MG63 (cell line): Measurements from ENCODE around the gene NOC3L. TPM values are rescaled to one million over a fixed set of nuclear protein-coding genes. Genes with fewer than 3 reads are reported as not detected.

Experiments used
- DNase-seq: peaks from one replicate; pipeline ENCODE4 v3.0.0-alpha.2; 2020
- H3K27me3 ChIP-seq: fragments of 250-450 bp; sonication (Bioruptor Pico); 2 replicates; pipeline ENCODE4 v1.5.1; 2020; ENCODE audit warnings: mild to moderate bottlenecking, moderate library complexity
- H3K36me3 ChIP-seq: fragments of 250-450 bp; sonication (Bioruptor Pico); 2 replicates; pipeline ENCODE4 v1.5.1; 2020; ENCODE audit warnings: mild to moderate bottlenecking, moderate library complexity
- H3K4me3 ChIP-seq: fragments of 250-450 bp; sonication (Bioruptor Pico); 2 replicates; pipeline ENCODE4 v1.5.1; 2020; ENCODE audit warnings: mild to moderate bottlenecking, moderate library complexity
- H3K9me3 ChIP-seq: fragments of 250-450 bp; sonication (Bioruptor Pico); 2 replicates; pipeline ENCODE4 v1.5.1; 2020; ENCODE audit warnings: mild to moderate bottlenecking, moderate library complexity
- total RNA-seq: library from RNA; depleted of rRNA; stranded (reverse); fragments of >200 nt; shearing (Covaris generic); gene quantifications from 2 replicates; pipeline ENCODE4 v1.2.3, GENCODE V29; 2014; ENCODE audit warnings: low replicate concordance

NOC3L gene
- total RNA-seq, 1 experiment from 2014 or later, result 43.1 TPM

GRCh38 chr10:94327649-94328048, 35.1 kb downstream of the NOC3L start:
- Histone ChIP-seq H3K9me3 (no peaks in the 10 kb centered on the region), H3K27me3 (no peaks in the 10 kb centered on the region), H3K4me3 (no peak overlapping the region), H3K36me3 (peaks cover 88% of the 10 kb centered on the region)
- DNase-seq, result no peak

DNA sequence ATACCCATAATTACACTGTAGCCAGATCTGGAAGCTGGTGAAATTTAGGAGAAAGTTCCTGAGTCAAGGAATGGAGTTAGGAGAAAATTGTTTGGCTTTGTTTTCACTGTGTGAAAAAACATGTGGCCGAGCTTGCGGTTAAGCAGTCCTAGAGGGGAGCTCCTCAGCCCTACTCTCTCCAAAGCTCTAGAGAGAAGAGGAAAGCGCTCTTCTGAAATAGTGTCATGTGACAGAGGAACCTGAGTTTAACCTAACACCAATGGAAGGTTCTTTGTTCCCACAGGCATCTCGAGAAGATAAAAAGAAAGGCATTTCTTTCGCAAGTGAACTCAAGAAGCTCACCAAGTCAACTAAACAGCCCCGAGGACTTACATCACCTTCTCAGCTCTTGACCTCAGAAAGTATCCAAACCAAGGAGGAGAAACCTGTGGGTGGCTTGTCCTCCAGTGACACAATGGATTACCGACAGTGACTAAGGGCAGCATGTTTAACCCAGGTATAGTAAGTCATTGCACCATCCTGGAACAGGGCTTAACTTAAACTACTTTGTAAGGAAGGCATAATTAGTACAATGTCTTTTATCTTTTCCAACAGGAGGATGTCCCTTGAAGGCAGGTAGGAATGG, 38.0 kb downstream of the NOC3L start:
- no peaks in the 10 kb centered on the region for H3K27me3 ChIP-seq
- H3K4me3 ChIP-seq, result no peak overlapping the region
- peaks cover 61% of the 10 kb centered on the region for H3K36me3 ChIP-seq
- no peaks in the 10 kb centered on the region for H3K9me3 ChIP-seq
- no peak for DNase-seq

DNA sequence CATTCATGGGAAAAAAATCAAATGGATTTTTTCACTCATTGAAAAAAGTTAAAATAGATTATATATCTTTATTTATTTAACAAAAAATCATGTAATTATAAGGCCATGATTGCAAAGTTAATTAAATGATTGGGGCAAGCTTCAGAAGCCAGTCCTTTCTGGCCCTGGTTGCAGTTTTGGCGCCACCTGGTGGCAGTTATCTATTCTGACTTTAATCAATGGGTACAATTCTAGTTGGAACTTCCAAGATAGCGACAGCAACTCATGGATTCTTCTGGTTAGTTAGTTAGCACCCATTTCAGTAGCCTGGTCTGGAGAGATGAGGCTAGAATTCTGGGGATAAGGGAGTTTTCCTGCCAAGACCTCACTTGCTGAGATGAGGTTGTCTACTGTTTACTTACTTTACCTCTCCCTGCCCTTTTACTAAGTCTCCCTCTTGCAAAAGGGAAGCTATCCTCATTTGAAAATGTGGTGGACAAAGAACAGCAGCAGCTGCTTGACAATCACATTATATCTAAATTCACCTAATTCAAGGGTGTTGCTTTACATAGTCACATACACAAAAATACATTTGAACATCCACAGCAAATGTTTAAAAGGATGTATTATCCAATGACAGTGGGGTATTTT, 42.3 kb downstream of the NOC3L start:
- Histone ChIP-seq H3K4me3 (no peak overlapping the region), H3K9me3 (no peaks in the 10 kb centered on the region), H3K36me3 (peaks cover 39% of the 10 kb centered on the region), H3K27me3 (no peaks in the 10 kb centered on the region)
- DNase-seq, result peak; percentile 27

- no peaks in the 10 kb centered on the region for H3K27me3 ChIP-seq
- DNase-seq, result no peak
- H3K4me3 ChIP-seq, result no peak overlapping the region
- H3K36me3 ChIP-seq, result peaks cover 15% of the 10 kb centered on the region
- no peaks in the 10 kb centered on the region for H3K9me3 ChIP-seq
Observed at GRCh38 chr10:94316560-94316959, 46.2 kb downstream of the NOC3L start.

DNA sequence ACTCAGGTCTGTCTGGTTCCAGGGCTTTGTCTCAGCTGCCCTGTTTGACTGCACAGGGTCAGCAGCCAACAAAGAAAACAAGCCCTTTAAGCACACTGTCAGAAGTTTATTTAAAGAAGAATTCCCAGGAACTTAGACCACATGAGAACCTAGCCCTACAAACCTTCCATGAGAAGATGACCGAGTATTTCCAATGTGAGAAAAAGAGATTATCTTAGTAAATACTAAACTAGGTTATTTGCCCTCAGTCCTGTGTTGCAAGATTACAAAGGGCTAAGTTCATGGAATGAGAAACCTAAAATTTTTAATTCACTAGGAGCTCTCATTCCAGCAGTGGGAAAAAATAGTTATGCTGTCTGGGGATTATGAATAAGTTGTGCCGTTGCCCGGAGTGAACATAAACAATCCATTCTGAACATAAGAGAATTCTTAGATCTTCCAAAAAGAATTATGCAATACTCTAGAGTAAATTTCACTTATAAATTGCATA, 46.7 kb downstream of the NOC3L start:
- Histone ChIP-seq H3K27me3 (no peaks in the 10 kb centered on the region), H3K9me3 (no peaks in the 10 kb centered on the region), H3K4me3 (no peak overlapping the region), H3K36me3 (peaks cover 15% of the 10 kb centered on the region)
- peak; percentile 59 for DNase-seq

DNA sequence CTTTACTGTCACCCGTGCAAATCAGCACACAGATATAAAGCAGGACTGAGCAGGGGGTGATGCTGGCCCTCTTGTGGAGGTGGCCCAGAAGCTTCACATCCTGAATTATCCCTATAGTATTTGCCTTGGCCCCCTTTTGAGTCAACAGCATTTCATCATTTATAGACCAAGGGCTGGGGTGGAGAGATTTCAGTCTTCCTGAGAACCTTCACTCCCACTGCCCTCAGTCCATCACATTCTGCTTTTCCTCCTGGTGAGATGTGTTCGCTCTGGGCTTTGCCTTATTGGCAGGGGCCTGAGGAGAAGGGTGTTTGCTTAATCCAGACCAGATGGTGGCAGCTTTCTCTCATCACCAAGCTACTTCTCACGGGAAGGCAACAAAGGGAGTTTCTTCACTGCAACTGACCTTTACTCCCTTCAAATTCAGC, 47.7 kb downstream of the NOC3L start:
- H3K4me3 ChIP-seq, result no peak overlapping the region
- H3K9me3 ChIP-seq, result no peaks in the 10 kb centered on the region
- DNase-seq, result peak; percentile 32
- H3K36me3 ChIP-seq, result peaks cover 17% of the 10 kb centered on the region
- H3K27me3 ChIP-seq, result no peaks in the 10 kb centered on the region

DNA sequence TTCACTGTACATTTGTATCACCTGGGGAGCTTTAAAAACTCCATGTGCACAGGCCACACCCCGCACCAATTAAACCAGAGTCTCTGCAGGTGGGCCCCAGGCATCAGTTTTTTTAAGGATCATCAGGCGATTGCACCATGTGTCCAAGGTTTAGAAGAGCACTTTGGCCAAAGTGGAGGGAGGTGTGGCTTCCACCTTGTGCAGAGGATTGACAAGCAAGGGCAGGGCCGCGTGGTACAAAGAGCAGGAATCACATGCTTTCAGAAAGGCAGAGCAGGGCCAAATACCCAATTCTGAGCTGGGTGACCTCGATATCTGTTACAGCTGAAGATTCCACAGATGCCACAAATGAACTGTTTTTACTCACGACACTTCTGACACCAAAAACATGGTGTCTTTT, 52.4 kb downstream of the NOC3L start:
- H3K9me3 ChIP-seq, result no peaks in the 10 kb centered on the region
- peaks cover 8% of the 10 kb centered on the region for H3K36me3 ChIP-seq
- no peak for DNase-seq
- H3K4me3 ChIP-seq, result no peak overlapping the region
- H3K27me3 ChIP-seq, result no peaks in the 10 kb centered on the region

GRCh38 chr10:94308866-94309265, 53.9 kb downstream of the NOC3L start:
- Histone ChIP-seq H3K36me3 (peaks cover 8% of the 10 kb centered on the region; the same call in 1 of the 2 replicates), H3K27me3 (no peaks in the 10 kb centered on the region), H3K4me3 (no peak overlapping the region), H3K9me3 (no peaks in the 10 kb centered on the region)
- no peak for DNase-seq

DNA sequence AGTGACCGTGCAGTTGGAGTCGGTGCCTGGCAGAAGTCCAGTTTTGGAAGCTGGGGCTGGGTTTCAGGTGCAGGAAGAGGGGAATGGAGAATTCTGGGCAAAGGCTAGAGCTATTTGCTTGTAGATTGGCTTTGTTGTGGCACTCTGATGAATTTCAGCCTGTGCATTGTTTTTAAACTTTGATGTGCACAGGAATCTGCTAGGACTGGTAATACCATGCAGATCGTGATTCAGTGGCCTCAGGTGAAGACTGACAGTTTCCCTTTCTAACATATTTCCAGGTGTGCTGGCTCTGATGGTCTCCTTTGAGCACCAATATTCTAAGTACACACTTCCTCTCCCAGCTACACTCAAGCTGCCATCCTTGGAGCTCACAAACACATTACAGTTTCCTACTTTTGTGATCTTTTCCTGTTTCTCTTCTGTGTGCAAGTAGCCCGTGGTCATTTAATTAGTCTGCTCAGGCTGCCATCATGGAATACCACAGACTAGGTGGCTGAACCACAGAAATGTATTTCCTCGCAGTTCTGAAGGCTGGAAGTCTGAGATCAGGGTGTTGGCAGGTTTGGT, 55.6 kb downstream of the NOC3L start:
- Histone ChIP-seq H3K9me3 (no peaks in the 10 kb centered on the region), H3K36me3 (peaks cover 4% of the 10 kb centered on the region; the same call in 1 of the 2 replicates), H3K27me3 (no peaks in the 10 kb centered on the region), H3K4me3 (no peak overlapping the region)
- no peak for DNase-seq

DNA sequence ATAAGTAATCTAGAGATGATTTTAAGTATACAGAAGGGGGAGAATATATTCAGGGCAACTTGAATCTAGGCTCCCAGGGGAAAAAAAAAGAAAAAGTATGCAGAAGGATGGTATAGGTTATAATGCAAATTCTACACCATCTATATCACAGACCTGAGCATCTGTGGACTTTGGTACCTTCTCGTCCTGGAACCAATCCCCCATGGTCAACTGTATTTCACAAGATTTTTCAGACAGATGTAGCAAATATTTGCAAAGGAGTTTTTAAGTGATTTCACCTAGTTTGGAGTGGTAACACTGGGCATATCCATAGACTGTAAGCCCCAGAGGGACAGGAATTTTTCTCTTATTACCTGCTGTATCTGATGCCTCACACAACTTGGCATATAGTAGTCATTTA, 58.8 kb downstream of the NOC3L start:
- Histone ChIP-seq H3K36me3 (peaks cover 2% of the 10 kb centered on the region; the same call in 1 of the 2 replicates), H3K27me3 (no peaks in the 10 kb centered on the region), H3K9me3 (no peaks in the 10 kb centered on the region), H3K4me3 (no peak overlapping the region)
- DNase-seq, result no peak

GRCh38 chr10:94300042-94300441, 62.7 kb downstream of the NOC3L start:
- Histone ChIP-seq H3K9me3 (no peaks in the 10 kb centered on the region), H3K36me3 (no peaks in the 10 kb centered on the region; the same call in 1 of the 2 replicates), H3K4me3 (no peak overlapping the region), H3K27me3 (no peaks in the 10 kb centered on the region)
- no peak for DNase-seq

DNA sequence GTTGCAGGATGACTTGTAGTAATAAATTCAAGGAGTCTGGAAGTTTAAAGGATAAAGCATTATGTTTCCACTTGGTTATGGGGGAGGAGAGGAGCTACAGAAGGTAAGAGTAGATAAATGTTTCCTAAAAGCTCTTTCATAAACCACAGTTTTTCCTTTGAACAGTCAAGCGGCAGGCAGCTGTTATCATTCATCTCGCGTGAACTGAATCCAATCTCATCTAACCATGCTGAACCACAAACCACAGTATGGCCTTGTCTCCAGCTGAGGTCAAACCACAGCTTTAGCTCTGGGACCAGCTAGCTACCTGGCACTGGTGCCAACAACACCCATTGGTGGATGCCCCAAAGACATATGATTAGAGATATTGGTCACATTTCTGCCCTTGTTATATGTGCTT, 63.3 kb downstream of the NOC3L start:
- Histone ChIP-seq H3K36me3 (no peaks in the 10 kb centered on the region; the same call in 1 of the 2 replicates), H3K4me3 (no peak overlapping the region), H3K9me3 (no peaks in the 10 kb centered on the region), H3K27me3 (no peaks in the 10 kb centered on the region)
- peak; percentile 7 for DNase-seq

GRCh38 chr10:94294168-94294567, 68.6 kb downstream of the NOC3L start:
- DNase-seq, result no peak
- no peaks in the 10 kb centered on the region for H3K27me3 ChIP-seq
- H3K4me3 ChIP-seq, result no peak overlapping the region
- H3K9me3 ChIP-seq, result no peaks in the 10 kb centered on the region
- H3K36me3 ChIP-seq, result no peaks in the 10 kb centered on the region; the same call in 1 of the 2 replicates

GRCh38 chr10:94293354-94293753, 69.4 kb downstream of the NOC3L start:
- Histone ChIP-seq H3K9me3 (no peaks in the 10 kb centered on the region), H3K27me3 (no peaks in the 10 kb centered on the region), H3K36me3 (no peaks in the 10 kb centered on the region), H3K4me3 (no peak overlapping the region)
- DNase-seq, result peak; percentile 5

DNA sequence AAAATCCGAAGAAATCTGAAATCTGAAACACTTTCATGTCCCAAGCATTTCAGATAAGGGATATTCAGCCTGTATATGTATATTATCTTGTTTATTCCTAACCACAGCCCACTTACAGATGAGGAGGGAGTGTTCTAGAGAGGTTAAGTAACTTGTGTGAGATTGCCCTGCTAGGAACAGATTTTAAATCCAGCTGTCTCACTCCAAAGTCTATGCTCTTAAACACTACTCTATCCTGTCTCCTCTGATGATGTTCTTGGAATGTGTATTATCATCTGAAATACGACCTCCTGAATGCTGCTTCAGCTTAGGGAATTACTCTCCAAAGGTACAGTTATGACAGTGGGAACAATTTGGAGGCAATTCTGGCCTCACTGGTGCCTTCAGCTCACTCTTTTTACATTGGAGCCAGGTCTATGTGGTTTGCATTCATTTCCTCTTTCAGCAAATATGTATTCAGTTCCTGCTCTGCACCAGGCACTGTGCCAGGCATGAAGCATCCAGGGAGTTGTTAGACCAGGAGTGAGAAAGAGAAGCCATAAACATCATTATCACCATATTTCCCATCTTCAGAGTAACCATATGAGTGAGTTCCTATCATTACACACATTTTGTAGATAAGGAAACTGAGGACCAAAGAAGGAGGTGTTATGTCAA, 70.2 kb downstream of the NOC3L start:
- Histone ChIP-seq H3K27me3 (no peaks in the 10 kb centered on the region), H3K36me3 (no peaks in the 10 kb centered on the region)
- peak; percentile 80 for DNase-seq

DNA sequence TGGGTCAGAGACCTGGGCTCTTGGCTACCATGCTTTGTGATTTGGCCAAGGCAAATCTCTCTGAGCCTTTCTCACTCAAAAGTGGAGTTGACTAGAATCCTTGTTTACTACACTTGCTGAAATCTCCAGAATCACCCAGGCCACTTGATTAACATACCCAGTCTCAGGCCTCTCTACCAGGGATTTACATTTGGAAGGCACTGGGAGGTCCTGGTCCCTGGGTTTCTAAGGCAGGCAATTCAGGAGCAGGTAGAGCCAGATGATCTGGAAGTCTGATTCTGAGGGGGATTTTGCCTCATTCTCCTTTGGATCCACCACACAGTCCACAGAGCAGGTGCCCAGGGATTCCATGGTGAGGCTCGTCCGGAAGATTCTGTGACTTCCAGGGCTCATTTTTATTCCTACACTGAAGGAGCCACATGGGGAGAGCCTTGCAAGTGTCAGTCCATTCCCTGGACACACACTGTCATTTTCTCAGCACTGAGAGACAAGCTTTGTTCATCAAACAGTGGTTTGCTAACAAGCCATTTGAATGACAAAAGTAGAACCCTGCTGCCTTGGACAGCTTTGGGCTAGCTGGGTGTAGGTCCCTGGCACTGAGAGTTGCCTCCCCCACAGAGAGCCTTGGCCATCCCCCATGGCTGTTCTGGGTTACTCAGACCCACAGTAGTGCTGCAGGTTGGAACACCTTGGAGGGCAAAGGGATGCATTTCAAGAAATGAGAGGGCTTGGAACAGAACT, 74.2 kb downstream of the NOC3L start:
- H3K4me3 ChIP-seq, result no peak overlapping the region
- no peaks in the 10 kb centered on the region for H3K27me3 ChIP-seq
- no peaks in the 10 kb centered on the region for H3K9me3 ChIP-seq
- no peaks in the 10 kb centered on the region; the same call in 1 of the 2 replicates for H3K36me3 ChIP-seq
- DNase-seq, result no peak

More for the DNA sequence above, 70.2 kb downstream of the NOC3L start:
- Histone ChIP-seq H3K4me3 (no peak overlapping the region), H3K9me3 (no peaks in the 10 kb centered on the region)
